Colonic mucosa (tissue), 4 donors: Measurements from ENCODE around the gene TBC1D8. TPM values are rescaled to one million over a fixed set of nuclear protein-coding genes. Genes with fewer than 3 reads are reported as not detected.

Experiments used
- DNase-seq: peaks from one replicate; pipeline ENCODE4 v3.0.0-alpha.2; 2020
- H3K27ac ChIP-seq: fragments of 200-600 bp; one replicate; pipeline ENCODE4 v1.8.0; 2021
- H3K27me3 ChIP-seq: fragments of 200-600 bp; one replicate; pipeline ENCODE4 v1.8.0; 2021
- H3K36me3 ChIP-seq: fragments of 200-600 bp; one replicate; pipeline ENCODE4 v1.8.0; 2021
- H3K4me1 ChIP-seq: fragments of 200-600 bp; one replicate; pipeline ENCODE4 v1.8.0; 2021; ENCODE audit warnings: mild to moderate bottlenecking
- H3K4me3 ChIP-seq: fragments of 200-600 bp; one replicate; pipeline ENCODE4 v1.8.0; 2021
- H3K9ac ChIP-seq, 2 donors: one replicate each; pipeline ENCODE4 v1.7.0; 2013; ENCODE audit warnings: control low read depth in 2 of 2, low read depth in 2 of 2, low read length in 2 of 2
- H3K9me3 ChIP-seq: fragments of 200-600 bp; one replicate; pipeline ENCODE4 v1.8.0; 2021
- intact Hi-C: fragments of 100-400 bp; cut with DNase I; formaldehyde crosslinking; loops from one replicate; pipeline ENCODE4 v1.14.1; 2022
- total RNA-seq, 2 donors: library from RNA; stranded (reverse); fragmentation: NEBNext Ultra II Directional in 1 of 2; extraction: Animal tissue kit (Norgen Biotek cat#: 25700) in 1 of 2; gene quantifications; one replicate each; pipeline ENCODE4 v1.2.1, GENCODE V29; 2021
- TF ChIP-seq, protein P1 (sequence below): fragments of 200-600 bp; IDR thresholded peaks from one replicate; pipeline ENCODE4 v1.8.0; 2022; ENCODE audit warnings: antibody characterized with exemption, mild to moderate bottlenecking
- donor health status: healthy.
- donor health status: DM: no; HTN: no; CAD: no.
- donor health status: DM: no; HTN: no; CAD: no.

Gene TBC1D8
- total RNA-seq, 2 donors from 2014 or later: 10.3 to 11.8 TPM

DNA sequence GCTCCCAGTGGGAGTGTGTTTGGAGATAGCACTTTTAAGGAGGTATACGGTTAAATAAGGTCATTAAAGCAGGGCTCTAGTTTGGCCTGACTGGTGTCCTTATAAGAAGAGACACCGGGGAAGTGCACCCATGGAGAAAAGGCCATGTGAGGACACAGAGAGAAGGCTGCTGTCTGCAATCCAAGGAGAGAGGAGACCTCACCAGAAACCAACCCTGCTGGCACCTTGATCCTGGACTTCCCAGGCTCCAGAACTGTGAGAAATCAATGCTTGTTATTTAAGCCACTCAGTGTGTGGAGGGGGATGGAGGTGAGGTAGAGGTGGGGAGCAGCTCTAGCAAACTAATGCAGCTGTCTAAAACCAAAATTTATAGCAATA is 87.1 kb downstream of the TBC1D8 start:
- Histone ChIP-seq H3K27ac (no peak overlapping the region), H3K4me3 (no peak overlapping the region), H3K9me3 (no peaks in the 10 kb centered on the region), H3K4me1 (no peaks in the 10 kb centered on the region), H3K36me3 (no peaks in the 10 kb centered on the region), H3K9ac (no peak overlapping the region), H3K27me3 (no peaks in the 10 kb centered on the region)
- intact Hi-C loops: no loop called here
- TF ChIP-seq, protein P1, sequence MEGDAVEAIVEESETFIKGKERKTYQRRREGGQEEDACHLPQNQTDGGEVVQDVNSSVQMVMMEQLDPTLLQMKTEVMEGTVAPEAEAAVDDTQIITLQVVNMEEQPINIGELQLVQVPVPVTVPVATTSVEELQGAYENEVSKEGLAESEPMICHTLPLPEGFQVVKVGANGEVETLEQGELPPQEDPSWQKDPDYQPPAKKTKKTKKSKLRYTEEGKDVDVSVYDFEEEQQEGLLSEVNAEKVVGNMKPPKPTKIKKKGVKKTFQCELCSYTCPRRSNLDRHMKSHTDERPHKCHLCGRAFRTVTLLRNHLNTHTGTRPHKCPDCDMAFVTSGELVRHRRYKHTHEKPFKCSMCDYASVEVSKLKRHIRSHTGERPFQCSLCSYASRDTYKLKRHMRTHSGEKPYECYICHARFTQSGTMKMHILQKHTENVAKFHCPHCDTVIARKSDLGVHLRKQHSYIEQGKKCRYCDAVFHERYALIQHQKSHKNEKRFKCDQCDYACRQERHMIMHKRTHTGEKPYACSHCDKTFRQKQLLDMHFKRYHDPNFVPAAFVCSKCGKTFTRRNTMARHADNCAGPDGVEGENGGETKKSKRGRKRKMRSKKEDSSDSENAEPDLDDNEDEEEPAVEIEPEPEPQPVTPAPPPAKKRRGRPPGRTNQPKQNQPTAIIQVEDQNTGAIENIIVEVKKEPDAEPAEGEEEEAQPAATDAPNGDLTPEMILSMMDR: no peak
- DNase-seq: no peak

DNA sequence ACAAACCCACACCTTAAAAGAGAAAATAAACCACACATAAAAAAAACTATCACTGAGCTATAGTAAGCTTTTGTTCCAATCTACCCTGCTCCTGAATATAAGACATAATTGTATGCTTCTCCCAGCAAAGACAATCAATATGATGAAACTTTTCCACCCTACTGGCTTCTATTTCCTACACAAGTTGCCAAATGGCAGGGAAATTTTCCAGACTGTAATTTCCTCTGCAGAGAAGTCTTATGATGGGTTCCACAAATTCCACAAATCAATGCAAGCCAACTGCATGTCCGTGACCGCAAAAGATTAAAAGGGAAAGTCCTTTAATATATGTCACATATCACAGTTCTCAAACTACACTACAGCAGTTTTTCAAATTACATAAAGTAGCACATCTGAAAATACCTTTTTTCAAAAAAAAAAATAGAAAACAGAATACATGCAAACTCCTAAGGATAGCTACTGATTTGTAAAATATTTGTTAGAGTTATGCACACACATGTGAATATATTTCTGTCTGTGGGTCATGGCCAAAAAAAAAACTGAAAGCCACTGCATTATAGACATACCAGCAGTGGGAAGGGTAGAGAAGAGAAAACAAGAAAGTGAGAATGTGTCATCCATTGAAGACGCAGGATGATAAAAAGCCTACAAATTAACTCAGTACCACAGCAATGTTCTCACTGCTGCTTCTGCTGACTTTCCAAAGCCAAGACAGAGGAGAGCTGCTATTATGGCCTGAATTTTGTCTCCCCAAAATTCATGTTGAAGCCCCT is 87.6 kb downstream of the TBC1D8 start:
- Histone ChIP-seq H3K36me3 (no peaks in the 10 kb centered on the region), H3K4me3 (no peak overlapping the region), H3K9ac (no peak overlapping the region), H3K4me1 (no peaks in the 10 kb centered on the region), H3K9me3 (no peaks in the 10 kb centered on the region), H3K27me3 (no peaks in the 10 kb centered on the region), H3K27ac (no peak overlapping the region)
- TF ChIP-seq, protein P1: no peak
- DNase-seq: no peak
- intact Hi-C loops: no loop called here

GRCh38 chr2:101058386-101058785 is 92.8 kb downstream of the TBC1D8 start:
- DNase-seq: no peak
- H3K4me1 ChIP-seq: no peaks in the 10 kb centered on the region
- no peaks in the 10 kb centered on the region for H3K36me3 ChIP-seq
- no peak overlapping the region for H3K9ac ChIP-seq
- no peaks in the 10 kb centered on the region for H3K27me3 ChIP-seq
- H3K9me3 ChIP-seq: no peaks in the 10 kb centered on the region
- H3K4me3 ChIP-seq: no peak overlapping the region
- TF ChIP-seq, protein P1: no peak
- intact Hi-C loops: no loop called here
- no peak overlapping the region for H3K27ac ChIP-seq

DNA sequence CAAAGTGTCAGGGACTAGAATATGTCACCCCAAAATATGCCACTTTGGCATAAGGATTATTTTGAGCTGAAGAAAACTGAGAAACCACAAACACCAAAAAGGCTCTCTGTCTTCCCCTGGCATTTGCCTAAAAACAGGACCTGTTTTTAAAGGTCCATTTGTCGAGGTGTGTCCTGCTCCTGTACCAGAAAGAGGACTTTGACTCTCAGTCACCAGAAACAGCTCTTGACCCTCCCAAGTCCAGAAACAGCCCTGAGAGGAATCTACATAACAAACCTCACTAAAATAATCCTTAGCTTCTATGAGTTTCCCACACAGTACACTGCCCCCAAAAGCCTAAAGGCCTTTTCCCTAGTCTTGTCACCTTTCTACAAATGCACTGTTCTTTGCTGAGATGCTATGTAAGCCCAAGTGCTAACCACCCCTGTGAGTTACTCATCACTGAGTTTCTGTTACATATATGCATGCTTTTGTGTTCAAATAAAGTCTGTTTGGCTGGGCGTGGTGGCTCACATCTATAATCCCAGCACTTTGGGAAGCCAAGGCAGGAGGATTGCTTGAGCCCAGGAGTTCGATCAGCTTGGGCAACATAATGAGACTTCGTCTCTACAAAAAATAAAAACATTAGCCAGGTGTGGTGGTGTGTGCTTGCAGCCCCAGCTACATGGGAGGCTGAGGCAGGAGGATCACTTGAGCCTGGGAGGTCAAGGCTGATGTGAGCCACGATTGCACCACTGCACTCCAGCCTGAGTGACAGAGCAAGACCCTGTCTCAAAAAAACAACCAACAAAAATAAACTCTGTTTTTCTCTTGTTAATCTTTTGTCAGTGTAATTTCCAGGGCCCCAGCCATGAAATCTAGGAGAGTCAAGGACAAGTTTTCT is 93.9 kb downstream of the TBC1D8 start:
- Histone ChIP-seq H3K27me3 (no peaks in the 10 kb centered on the region), H3K4me1 (no peaks in the 10 kb centered on the region), H3K4me3 (no peak overlapping the region), H3K27ac (no peak overlapping the region), H3K36me3 (no peaks in the 10 kb centered on the region), H3K9me3 (no peaks in the 10 kb centered on the region), H3K9ac (no peak overlapping the region)
- TF ChIP-seq, protein P1: no peak
- no peak for DNase-seq
- intact Hi-C loops: no loop called here

- H3K27me3 ChIP-seq: no peaks in the 10 kb centered on the region
- H3K4me3 ChIP-seq: no peak overlapping the region
- H3K9ac ChIP-seq: no peak overlapping the region
- H3K27ac ChIP-seq: no peak overlapping the region
- TF ChIP-seq, protein P1: no peak
- no peak for DNase-seq
- no peaks in the 10 kb centered on the region for H3K36me3 ChIP-seq
- intact Hi-C loops: no loop called here
- H3K4me1 ChIP-seq: no peaks in the 10 kb centered on the region
- no peaks in the 10 kb centered on the region for H3K9me3 ChIP-seq
These were observed 98.1 kb downstream of the TBC1D8 start for GRCh38 chr2:101053117-101053516.
